Activated CD4-positive, alpha-beta T cell treated with anti-CD3 and anti-CD28 coated beads, Interleukin-2, amount 50 U/mL, for 4 hours (primary cell): ENCODE data around the gene SPATS2L.

Source experiments
- DNase-seq, 2 experiments: peaks; one replicate each; pipeline ENCODE4 v3.0.0-alpha.2; 2020

The SPATS2L gene

DNA sequence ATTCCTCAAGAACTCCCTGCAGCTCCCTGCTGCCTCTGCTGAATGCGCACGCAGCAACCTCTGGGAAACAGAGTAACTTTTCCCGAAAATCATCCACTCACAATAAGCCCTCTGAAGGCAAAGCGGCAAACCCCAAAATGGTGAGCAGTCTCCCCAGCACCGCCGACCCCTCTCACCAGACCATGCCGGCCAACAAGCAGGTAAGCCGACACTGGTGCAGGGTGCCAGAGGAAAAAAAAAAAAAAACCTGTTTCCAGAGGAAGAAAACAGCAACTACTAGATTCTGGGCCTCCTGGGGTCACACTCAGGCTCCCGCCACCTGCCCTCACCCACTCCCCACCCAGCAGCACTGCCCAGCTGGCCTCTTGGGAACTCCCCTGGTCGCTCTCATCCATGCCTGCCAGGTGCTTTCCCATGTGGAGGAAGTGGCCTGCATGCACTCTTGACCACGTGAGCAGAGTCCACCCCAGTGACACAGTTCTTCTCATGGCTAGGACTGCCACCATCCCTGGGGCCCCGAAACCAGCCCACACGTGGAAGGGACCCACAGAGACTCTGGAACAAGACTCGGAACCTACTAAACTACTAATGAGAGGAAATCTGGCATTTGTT lies 166.5 kb downstream of the SPATS2L start:
- no peak for DNase-seq

DNA sequence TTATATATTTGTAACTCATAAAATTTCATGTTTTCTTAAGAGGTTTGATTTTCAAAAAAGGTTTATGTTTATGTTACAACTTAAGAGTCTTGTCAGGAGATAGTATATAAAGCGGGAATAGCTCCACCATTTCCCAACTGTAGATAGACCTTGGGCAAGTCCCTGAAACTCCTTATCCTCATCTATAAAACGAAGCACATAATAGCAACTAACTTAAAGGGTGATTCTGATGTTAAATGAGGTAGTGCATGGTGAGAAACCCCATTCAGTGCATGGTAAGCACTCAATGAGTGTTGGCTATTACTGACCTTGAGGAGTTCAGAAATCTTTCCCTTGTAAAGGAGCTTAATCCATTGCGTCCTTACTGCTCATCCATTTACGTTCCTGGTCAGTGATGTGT lies 169.3 kb downstream of the SPATS2L start:
- no peak for DNase-seq

DNA sequence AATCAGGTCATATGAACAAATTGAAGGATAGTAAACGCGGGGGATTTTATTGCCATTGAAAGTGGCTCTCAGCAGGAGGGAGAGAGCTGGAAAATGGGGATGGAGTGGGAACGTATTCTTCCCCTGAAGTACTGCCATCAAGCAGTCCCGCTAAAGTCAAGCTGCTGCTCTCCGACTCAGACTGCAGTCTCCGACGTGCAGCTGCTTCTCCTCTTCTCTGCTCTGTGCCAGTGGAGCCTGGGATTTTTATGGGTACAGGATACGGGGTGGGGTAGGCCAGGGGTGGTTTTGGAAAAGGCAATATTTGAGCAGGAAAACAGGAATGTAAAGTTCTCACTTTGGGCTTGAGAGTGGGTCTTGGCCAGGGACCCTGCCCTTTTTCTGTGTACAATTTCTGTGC lies 170.3 kb downstream of the SPATS2L start:
- DNase-seq = no peak

DNA sequence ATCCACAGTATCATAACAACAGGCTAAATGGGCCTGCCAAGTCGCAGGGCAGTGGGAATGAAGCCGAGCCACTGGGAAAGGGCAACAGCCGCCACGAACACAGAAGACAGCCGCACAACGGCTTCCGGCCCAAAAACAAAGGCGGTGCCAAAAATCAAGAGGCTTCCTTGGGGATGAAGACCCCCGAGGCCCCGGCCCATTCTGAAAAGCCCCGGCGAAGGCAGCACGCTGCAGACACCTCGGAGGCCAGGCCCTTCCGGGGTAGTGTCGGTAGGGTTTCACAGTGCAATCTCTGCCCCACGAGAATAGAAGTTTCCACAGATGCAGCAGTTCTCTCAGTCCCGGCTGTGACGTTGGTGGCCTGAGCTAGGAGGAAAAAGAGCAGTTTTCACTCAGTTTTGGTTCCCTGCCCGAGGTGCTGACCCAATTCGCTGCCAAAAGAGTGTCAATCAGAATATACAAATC lies 171.2 kb downstream of the SPATS2L start:
- no peak for DNase-seq

DNA sequence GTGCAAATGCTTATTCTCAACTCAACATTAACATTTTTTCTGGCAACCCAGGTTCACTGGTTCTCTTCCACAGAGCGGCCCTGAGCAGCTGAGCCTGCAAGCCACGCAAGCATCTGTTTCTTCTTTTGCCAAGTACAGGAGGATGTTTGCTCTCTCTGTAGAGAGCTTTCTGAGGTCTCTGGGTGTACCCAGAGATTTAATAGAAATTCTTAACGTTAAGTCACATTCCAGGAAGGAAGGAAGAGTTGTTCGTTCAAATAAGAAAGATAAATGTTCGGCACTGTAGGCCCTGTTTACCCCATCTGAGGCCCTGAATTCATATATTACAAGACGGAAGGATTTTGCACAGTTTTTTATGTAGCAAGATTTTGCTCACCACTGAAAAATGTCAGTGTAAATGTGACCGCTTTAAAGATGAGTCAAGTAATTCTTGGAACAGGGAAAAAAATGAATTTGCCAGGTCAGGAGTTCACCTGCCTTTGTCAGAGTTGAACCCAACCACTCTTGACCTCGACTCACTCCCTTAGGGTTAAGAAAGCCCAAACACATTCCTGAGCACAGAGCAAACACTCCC lies 173.3 kb downstream of the SPATS2L start:
- no peak for DNase-seq

DNA sequence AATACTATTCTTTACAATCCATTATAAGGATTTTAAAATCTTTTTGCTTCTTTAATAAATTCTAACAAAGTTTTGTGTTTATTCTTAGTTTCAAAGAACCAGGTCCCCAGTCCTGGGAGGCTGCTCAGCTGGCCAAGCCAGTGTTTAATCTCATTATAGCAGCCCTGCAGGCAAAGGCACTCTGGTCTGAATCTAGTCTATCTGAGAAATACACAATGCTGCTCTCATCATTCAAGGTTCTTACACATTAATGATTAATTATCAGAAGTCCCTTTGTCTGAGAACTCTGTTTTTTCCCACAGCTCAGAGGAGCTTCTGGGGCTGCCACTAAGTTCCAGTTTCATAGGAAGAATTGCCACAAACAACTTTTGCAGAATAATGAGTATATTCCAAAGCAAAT lies 175.7 kb downstream of the SPATS2L start:
- no peak for DNase-seq

DNA sequence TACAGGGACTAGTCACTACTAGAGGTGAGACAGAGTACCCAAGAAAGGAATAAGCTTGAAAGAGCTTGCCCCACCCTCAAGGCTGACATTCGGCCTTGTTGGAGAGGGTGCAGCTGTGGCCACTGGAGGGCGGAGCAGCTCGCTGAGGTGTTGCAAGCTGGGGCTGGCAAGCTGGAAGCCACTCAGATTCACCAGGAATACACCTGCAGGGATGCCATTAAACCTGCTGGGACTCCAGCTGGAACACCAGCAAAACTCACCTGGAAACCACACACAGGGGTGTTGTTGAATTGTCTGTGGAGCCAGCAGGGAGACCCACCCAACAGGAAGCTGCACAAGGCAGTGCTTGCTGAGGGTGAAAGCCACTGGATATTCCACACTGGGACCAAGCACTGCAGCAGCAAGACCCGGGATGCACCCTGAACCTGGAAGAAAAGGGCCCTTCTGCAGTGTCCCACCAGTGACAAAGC lies 177.3 kb downstream of the SPATS2L start:
- DNase-seq = no peak

DNA sequence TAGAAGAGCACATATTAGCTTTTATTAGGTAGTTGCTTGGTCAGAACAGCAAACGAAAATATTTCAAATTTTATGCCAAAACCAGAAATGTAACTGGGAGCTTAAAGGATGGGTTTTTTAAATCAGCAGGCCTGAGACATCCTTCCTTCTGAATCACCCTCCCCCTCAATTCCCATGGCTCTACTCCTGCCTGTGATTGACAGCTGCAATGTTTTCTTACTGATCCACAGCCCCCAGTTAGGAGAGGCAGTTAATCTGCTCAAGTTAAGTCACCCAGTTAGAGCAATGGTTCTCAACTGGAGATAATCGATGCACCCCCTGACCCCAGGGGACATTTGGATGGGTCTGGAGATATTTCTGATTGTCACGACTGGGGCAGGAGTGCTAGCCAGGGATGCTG lies 178.4 kb downstream of the SPATS2L start:
- DNase-seq = no peak

DNA sequence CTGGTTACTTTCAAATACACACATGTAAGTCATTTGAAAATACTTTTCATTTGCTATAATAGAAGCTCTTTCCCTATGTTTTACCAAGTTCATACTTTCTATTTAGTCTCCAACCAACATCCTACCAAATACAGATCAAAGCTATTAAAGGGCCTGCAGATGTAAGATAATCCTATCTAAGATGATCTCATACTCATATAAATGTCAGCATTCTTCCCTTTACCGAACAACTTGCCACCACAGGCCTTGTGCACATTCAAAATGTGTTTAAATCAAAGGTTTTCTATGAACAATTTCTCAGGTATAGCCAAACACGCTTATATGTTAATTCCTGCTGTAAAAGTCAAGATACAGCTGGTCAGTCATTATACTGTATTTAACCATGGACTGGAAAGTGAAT lies 180.0 kb downstream of the SPATS2L start:
- DNase-seq = no peak

DNA sequence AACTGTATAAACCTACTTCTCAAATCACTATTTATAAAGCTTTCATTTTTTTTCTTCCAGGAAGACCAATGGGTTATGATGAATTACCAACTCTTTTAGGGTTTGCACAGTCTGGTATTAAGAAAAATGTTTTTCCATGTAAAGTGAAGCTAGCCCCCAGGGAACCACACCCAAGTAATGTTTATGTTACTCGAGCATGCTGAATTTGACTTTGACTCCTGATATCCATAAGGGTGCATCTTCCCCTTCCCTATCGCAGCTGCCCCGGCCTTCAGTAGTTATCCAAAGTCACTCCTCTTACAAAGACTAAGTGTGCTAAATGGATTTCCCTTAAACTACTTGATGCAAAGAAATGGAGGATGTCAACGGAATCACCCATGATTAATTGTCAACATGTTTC lies 181.7 kb downstream of the SPATS2L start:
- DNase-seq = no peak

DNA sequence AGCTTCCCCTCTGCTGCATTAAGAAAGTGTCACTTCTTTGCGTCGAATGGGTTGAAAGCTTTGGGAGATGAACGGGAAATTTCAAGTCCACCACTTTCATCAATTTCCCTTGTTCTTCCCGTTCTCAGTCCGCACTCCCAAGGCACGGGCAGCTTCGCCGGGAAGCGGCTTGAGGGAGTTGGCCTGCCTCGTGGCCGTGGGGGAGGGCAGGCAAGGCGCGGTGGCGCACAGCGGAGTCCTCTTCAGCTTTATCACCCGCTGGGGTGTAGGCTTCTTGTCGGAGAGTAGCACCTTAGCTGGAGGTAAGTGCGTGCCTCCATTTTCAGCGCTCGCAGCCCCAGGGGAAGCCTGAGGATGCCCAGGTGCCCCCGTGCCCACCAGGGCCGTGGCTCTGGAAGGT lies 183.5 kb downstream of the SPATS2L start:
- DNase-seq = no peak

DNA sequence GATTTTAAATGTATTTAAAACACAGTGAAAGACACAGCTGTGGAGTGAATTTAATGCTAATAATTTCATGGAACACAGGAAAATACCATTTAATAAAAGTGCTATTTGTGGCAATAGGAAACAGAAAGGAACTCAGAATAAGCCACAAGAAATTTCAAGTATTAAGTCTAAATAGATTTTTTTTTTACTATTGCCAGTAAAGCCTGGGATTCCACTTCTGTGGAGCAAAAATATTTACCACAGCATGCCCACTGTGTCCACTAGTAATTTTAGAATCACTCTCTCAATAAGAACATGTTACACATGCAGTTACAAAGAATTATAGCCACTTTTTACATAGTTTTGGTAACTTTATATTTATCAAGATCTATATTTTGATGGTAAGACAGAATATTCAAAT lies 186.2 kb downstream of the SPATS2L start:
- no peak for DNase-seq

DNA sequence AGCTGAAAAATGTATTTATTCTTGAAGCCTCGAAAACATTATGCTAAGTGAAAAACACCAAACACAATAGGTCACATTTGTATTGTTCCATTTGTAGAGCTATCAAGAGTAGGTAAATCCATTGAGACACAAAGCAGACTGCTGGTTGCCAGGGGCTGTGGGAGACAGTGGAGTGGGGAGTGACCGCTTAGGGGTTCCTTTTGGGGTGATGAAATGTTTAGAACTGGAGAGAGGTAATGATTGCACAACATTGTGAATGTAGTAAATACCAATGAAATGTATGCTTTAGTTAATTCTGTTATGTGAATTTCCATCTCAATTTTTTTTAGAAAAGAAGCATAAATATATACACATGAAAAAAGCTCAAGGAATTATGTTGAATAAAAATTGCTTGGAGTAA lies 187.6 kb downstream of the SPATS2L start:
- DNase-seq = no peak

DNA sequence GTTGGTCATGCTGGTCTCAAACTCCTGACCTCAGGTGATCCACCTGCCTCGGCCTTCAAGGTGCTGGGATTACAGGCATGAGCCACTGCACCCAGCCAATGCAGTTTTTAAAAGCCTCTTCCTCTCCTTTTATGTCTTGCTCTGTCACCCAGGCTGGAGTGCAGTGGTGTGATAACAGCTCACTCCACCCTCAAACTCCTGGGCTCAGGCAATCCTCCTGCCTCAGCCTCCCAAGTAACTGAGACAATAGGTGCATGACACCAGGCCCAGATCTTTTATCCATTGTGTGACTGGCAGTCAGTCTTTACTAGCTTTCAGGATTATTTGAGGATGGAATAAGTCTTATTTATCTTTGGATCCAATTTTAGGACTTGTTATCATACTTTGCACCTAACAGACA lies 190.2 kb downstream of the SPATS2L start:
- no peak for DNase-seq

DNA sequence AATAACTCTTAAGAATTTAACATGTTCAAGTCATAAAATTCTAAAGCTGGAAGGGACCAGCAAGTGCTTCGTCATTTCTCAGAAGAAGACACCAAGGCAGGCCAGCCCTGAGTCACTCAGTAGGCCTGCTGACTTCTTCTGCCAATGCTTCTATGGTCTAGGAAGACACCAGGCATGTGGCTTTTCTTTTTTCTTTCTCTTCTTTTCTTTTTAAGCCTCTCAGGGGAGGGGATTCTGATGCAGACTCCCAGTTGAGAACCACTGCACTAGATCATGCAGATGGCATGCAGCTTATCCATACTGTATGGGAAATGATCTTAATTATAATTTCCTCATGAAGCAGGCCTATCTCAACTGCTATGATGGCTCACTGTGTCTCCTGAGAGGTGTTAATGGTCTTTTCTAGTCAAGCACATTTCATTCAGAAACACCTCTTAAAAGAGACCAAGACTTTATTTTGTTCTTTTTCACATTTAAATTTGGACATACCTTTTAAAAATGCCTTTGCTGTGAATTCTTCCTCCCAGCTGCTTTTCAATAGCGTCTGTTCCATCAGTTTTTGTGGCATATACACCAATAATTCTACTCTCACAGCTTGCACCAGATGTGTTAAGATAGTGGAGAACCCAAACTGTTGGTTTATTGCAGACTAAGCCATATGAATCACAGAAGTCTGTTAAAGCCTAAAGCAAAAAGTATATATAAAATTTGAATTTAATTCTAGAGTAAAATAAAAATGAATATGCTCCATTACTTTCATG lies 192.1 kb downstream of the SPATS2L start:
- DNase-seq = no peak

DNA sequence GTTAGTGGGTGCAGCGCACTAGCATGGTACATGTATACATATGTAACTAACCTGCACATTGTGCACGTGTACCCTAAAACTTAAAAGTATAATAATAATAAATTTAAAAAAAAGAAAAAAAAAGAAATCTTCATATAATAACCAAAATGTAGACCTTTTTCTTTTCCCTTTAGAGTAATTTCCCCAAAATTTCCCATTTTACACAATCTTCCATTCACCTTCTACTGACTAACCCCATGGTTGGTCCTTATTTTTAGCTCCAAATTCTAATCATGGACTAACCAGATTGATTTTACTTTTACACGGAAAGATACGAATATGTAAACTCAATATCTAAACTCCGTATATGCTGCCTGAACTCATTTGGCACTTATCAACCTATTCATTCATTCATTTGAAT lies 195.7 kb downstream of the SPATS2L start:
- no peak for DNase-seq

DNA sequence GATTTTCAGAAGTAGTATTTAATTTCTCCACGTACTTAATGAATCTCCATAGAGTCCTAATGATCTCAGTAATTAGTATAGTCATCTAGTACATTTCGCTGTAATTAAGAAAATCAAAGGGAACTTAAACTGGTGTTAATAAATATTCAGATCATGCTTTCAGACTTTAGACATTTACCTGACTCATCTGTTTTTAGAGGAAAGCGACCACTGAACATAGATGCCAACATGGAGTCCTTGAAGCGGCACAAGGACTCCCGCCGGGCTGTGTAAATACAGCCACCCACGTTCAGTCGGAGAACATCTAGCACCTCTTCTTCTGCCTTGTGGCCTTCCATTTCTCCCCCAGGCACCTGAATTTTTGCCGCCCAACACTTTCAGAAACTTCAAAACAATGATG lies 200.2 kb downstream of the SPATS2L start:
- no peak for DNase-seq

DNA sequence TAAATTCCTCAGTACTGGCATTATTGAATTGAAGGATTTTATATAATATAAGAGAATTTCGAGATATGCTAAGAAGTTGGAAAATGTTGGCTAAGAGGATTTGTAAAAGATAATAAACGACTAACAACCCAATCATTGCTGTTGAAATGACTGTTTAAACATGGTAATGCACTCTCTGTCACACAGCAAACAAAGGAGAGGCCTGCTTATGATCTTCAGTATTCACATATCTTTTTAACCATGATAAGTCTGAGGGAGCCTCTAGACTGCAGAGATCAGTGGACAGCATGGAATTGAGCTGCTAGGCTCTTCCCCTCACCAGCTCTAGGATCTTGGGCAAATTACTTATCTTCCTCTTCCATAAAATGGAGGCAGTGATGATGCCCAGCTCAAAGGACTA lies 200.7 kb downstream of the SPATS2L start:
- no peak for DNase-seq

DNA sequence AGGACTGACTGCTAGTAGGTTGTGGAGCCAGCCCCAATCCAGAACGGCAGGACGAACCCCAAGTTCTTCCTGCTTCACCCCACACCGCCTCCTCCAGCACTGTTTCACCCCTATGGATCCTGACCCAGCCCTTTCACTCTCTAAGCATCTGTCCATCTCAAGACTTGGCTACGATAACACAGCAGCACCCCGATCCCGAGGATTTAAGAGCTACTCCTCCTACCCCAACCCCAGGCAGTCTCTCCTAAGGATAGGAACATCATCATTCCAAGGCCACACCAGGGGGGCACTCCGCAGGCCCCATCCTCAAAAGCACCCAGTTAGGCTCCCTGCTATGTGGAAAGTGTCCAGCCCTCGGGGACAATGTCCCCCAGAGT lies 202.7 kb downstream of the SPATS2L start:
- no peak for DNase-seq

DNA sequence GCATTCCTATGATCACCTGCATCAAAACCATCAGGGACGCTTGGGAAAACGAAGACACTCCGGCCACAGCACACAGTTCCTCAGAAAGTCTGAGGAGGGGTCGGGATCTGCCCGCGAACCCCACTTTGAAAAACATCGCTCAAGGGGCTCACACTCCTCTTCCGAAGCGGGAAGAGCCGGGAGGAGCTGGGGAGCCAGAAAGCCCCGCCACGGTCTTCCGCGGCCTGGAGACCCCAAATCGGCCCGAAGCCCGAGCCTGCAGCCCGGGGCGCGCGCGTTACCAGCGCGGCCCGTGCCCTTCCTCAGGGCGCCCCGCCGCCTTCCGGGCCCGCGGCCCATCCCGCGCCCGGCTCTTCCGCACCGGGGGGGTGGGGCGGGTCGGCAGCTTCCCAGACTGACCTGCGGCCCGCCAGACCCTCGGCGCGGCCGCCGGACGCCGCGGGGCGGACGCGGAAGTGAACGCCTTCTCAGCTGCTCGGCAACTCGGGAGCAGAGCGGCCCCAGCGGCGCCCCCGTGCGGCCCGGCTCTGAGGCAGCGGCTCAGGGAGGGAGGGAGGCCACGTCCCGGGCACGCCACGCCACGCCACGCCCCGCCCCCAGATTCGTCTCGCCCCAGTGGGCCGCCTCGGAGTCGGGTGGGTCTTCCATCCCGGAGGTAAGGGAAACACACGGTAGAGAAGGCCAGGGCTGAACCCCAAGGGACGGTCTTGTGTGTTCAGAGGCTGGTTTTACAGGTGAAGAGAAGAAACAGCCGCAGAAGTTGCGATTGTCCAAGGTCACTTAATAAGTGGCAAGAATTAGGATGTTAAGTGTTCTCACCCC lies 203.3 kb downstream of the SPATS2L start, which contains the start of gene KCTD18:
KCTD18 (minus strand) TSS at position 457 of the 822 bp plus-strand sequence. CDS start 3,052 bp downstream, outside the sequence.
- DNase-seq = peak; percentile 89

DNA sequence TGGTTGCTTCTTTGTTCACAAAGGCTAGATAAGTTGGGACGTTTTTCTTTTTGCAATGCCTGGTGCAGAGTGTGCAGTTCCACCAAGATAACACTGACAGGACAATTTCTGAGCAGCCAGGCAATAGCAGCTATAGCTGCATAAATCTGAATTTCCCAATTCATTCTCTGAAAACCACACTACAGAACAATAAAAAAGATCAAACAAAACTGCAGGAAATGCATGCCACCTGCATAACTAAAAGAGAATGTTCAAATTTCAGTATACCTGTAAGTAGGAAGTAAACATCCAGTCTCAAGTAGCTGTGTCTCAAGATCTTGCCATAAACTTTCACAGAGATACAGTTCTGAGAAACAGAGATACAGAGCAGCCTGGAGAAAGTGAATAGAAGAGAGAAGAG lies 208.7 kb downstream of the SPATS2L start:
- DNase-seq = no peak

DNA sequence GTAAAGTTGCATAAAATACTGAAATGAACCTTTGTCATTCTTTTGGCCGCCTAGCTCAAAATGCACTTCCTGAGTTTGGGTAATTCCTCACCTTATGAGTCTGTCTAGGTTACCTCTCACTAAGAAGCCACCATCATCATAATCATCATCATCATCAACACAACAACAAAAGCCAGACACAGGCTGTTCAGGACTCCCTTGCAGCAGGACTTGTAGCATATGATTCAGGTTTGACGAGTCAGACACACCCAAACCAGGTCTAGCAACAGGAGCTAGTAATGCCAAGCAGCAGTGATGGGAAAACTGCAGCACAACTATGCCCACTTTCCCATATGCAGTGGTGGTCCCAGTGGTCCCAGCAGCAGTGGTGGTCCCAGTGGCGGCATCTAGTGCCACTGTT lies 216.7 kb downstream of the SPATS2L start:
- DNase-seq = no peak

DNA sequence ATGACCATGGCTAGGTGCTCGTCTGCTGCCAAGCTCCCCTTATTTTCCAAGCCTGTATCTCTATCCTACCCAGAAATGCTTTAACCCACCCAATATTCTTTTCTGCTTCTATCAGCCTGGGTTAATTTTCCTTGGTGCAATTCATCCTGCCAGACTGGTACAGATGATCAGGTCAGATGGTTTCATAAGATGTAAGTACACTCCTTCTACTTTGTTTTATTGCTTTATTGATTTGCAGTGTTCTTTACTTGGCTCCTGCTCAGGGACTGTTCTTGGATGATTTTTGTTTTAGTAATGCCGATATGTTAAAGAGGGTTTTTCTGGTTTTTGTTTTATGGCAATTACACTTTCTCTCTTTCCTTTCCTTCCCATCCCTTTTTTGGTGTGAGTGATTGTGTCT lies 217.1 kb downstream of the SPATS2L start:
- DNase-seq = no peak
